ENCODE data around the gene PRMT2. TPM values are rescaled to one million over a fixed set of nuclear protein-coding genes. Genes with fewer than 3 reads are reported as not detected.

The PRMT2 gene
- total RNA-seq, 1 experiment from 2014 or later, result 53.7 TPM

DNA sequence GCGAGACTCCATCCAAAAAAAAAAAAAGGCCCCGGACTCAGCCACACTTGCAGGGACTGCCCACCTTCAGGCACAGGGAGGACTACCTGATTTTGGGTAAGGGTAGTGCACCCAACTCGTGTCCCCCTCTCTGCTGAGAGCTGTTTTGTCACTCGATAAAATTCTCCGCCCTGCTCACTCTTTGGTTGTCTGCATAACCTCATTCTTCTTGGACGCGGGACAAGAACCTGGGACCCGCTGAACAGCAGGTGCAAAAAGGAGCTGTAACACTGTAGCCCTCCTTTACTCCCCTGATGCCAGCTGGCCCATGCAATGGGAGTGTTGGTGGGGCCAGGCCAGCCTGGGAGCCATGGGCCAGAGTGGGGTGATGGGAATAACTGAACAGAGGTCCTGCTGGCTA is 41.2 kb upstream of the PRMT2 start:
- TF ChIP-seq IRF2 (CRISPR knock-in tag; IDR thresholded peaks at IDR 0.05; ENCODE audit: borderline replicate concordance, low read depth) (no peak), ZNF423 (CRISPR knock-in tag; IDR thresholded peaks at IDR 0.05) (no peak), CBFB (CRISPR knock-in tag; IDR thresholded peaks at IDR 0.05; ENCODE audit: low read depth) (no peak)
- ChIA-PET POLR2A (no interaction called here), CTCF (no interaction called here)
- Mint-ChIP-seq H3K4me1 (no peaks in the 10 kb centered on the region), H3K27ac (no peak overlapping the region), H3K9me3 (peaks cover 63% of the 10 kb centered on the region), H3K27me3 (ENCODE audit: low read depth) (peaks cover 22% of the 10 kb centered on the region), H3K36me3 (peaks cover 23% of the 10 kb centered on the region), H3K4me3 (no peak overlapping the region)
- no peak for ATAC-seq
- DNase-seq (ENCODE audit: low spot score), result no peak

- H3K27me3 Mint-ChIP-seq (ENCODE audit: low read depth), result peaks cover 16% of the 10 kb centered on the region
- DNase-seq (ENCODE audit: low spot score) (no peak), ATAC-seq (no peak)
- no peak overlapping the region for H3K4me3 Mint-ChIP-seq
- H3K4me1 Mint-ChIP-seq, result no peaks in the 10 kb centered on the region
- peaks cover 44% of the 10 kb centered on the region for H3K9me3 Mint-ChIP-seq
- ChIA-PET POLR2A (no interaction called here), CTCF (no interaction called here)
- peaks cover 23% of the 10 kb centered on the region for H3K36me3 Mint-ChIP-seq
- TF ChIP-seq KAT7 (CRISPR knock-in tag; IDR thresholded peaks at IDR 0.05; ENCODE audit: borderline replicate concordance) (no peak), JAZF1 (CRISPR knock-in tag; IDR thresholded peaks at IDR 0.05) (no peak), PRRX2 (CRISPR knock-in tag; IDR thresholded peaks at IDR 0.05) (no peak), RELA (CRISPR knock-in tag; IDR thresholded peaks at IDR 0.05; ENCODE audit: borderline replicate concordance) (no peak)
- TF ChIP-seq, protein P1, sequence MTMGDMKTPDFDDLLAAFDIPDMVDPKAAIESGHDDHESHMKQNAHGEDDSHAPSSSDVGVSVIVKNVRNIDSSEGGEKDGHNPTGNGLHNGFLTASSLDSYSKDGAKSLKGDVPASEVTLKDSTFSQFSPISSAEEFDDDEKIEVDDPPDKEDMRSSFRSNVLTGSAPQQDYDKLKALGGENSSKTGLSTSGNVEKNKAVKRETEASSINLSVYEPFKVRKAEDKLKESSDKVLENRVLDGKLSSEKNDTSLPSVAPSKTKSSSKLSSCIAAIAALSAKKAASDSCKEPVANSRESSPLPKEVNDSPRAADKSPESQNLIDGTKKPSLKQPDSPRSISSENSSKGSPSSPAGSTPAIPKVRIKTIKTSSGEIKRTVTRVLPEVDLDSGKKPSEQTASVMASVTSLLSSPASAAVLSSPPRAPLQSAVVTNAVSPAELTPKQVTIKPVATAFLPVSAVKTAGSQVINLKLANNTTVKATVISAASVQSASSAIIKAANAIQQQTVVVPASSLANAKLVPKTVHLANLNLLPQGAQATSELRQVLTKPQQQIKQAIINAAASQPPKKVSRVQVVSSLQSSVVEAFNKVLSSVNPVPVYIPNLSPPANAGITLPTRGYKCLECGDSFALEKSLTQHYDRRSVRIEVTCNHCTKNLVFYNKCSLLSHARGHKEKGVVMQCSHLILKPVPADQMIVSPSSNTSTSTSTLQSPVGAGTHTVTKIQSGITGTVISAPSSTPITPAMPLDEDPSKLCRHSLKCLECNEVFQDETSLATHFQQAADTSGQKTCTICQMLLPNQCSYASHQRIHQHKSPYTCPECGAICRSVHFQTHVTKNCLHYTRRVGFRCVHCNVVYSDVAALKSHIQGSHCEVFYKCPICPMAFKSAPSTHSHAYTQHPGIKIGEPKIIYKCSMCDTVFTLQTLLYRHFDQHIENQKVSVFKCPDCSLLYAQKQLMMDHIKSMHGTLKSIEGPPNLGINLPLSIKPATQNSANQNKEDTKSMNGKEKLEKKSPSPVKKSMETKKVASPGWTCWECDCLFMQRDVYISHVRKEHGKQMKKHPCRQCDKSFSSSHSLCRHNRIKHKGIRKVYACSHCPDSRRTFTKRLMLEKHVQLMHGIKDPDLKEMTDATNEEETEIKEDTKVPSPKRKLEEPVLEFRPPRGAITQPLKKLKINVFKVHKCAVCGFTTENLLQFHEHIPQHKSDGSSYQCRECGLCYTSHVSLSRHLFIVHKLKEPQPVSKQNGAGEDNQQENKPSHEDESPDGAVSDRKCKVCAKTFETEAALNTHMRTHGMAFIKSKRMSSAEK (CRISPR knock-in tag; IDR thresholded peaks at IDR 0.05; ENCODE audit: borderline replicate concordance), result no peak
- no peak overlapping the region for H3K27ac Mint-ChIP-seq
Measured at GRCh38 chr21:46596201-46596600, 39.3 kb upstream of the PRMT2 start.

DNA sequence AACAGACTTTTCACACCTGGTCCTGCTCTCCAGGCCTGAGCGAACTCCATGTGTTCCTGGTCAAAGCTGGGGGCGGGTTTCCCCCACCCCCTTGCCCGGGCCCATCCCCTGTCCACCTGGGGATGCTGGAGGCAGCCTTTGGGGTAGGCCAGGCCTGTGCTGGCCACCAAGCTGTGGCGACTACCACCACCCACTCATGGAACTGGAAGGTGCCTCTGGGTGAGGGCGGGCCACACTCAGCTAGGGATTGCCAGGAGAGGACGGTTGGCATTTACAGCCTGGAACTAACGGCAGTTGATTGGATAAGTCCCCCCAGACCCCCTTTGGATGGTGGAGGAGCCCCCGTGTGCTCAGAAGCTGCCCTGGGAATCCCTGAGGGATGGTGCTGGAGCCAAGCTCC is 38.4 kb upstream of the PRMT2 start:
- DNase-seq (ENCODE audit: low spot score) (no peak), ATAC-seq (no peak)
- ChIA-PET CTCF (no interaction called here), POLR2A (no interaction called here)
- H3K27ac Mint-ChIP-seq, result no peak overlapping the region
- H3K36me3 Mint-ChIP-seq, result peaks cover 18% of the 10 kb centered on the region
- H3K27me3 Mint-ChIP-seq (ENCODE audit: low read depth), result peaks cover 9% of the 10 kb centered on the region
- H3K9me3 Mint-ChIP-seq, result peaks cover 36% of the 10 kb centered on the region
- no peaks in the 10 kb centered on the region for H3K4me1 Mint-ChIP-seq
- no peak overlapping the region for H3K4me3 Mint-ChIP-seq
- TF ChIP-seq SOX15 (CRISPR knock-in tag; IDR thresholded peaks at IDR 0.05) (no peak), TEAD1 (CRISPR knock-in tag; IDR thresholded peaks at IDR 0.05) (no peak), TEAD4 (CRISPR knock-in tag; IDR thresholded peaks at IDR 0.05) (no peak), TCF7 (CRISPR knock-in tag; IDR thresholded peaks at IDR 0.05; ENCODE audit: low read depth) (no peak), FOXP4 (CRISPR knock-in tag; IDR thresholded peaks at IDR 0.05) (no peak), ZBTB43 (CRISPR knock-in tag; IDR thresholded peaks at IDR 0.05) (no peak), E2F1 (CRISPR knock-in tag; IDR thresholded peaks at IDR 0.05) (no peak), OVOL2 (CRISPR knock-in tag; IDR thresholded peaks at IDR 0.05; ENCODE audit: borderline replicate concordance) (no peak), ZNF219 (CRISPR knock-in tag; IDR thresholded peaks at IDR 0.05; ENCODE audit: borderline replicate concordance) (no peak)
- TF ChIP-seq, protein P2, sequence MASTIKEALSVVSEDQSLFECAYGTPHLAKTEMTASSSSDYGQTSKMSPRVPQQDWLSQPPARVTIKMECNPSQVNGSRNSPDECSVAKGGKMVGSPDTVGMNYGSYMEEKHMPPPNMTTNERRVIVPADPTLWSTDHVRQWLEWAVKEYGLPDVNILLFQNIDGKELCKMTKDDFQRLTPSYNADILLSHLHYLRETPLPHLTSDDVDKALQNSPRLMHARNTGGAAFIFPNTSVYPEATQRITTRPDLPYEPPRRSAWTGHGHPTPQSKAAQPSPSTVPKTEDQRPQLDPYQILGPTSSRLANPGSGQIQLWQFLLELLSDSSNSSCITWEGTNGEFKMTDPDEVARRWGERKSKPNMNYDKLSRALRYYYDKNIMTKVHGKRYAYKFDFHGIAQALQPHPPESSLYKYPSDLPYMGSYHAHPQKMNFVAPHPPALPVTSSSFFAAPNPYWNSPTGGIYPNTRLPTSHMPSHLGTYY (CRISPR knock-in tag; IDR thresholded peaks at IDR 0.05), result no peak
- TF ChIP-seq, protein P3, sequence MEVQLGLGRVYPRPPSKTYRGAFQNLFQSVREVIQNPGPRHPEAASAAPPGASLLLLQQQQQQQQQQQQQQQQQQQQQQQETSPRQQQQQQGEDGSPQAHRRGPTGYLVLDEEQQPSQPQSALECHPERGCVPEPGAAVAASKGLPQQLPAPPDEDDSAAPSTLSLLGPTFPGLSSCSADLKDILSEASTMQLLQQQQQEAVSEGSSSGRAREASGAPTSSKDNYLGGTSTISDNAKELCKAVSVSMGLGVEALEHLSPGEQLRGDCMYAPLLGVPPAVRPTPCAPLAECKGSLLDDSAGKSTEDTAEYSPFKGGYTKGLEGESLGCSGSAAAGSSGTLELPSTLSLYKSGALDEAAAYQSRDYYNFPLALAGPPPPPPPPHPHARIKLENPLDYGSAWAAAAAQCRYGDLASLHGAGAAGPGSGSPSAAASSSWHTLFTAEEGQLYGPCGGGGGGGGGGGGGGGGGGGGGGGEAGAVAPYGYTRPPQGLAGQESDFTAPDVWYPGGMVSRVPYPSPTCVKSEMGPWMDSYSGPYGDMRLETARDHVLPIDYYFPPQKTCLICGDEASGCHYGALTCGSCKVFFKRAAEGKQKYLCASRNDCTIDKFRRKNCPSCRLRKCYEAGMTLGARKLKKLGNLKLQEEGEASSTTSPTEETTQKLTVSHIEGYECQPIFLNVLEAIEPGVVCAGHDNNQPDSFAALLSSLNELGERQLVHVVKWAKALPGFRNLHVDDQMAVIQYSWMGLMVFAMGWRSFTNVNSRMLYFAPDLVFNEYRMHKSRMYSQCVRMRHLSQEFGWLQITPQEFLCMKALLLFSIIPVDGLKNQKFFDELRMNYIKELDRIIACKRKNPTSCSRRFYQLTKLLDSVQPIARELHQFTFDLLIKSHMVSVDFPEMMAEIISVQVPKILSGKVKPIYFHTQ (CRISPR knock-in tag; IDR thresholded peaks at IDR 0.05), result no peak
